ENCODE measurements around the gene IL32. TPM values are rescaled to one million over a fixed set of nuclear protein-coding genes. Genes with fewer than 3 reads are reported as not detected.
"Not testable (repeated sequence)": the region's sequence is repeated elsewhere in the genome, so short reads cannot be mapped to it uniquely, and the experiment has no call there.

The IL32 gene
- polyA plus RNA-seq, 2 donors, result 16.5 to 19.0 TPM

- Histone ChIP-seq H3K27ac (ENCODE audit: low read depth in 2 of 2, low read length in 1 of 2) (no peak overlapping the region), H3K9me3 (ENCODE audit: control insufficient read depth in 2 of 2, insufficient read depth in 1 of 2, low read depth in 1 of 2, low read length in 1 of 2) (no peaks in the 10 kb centered on the region), H3K4me3 (ENCODE audit: low read depth in 1 of 2, low read length in 2 of 2) (no peak overlapping the region), H3K4me1 (ENCODE audit: control insufficient read depth in 2 of 2, insufficient read depth in 2 of 2, low read length in 1 of 2) (peaks cover 2 to 4% of the 10 kb centered on the region in 2 donors), H3K27me3 (ENCODE audit: control insufficient read depth in 1 of 2, insufficient read depth in 2 of 2, low read length in 2 of 2) (peaks cover 0 to 9% of the 10 kb centered on the region in 2 donors), H3K36me3 (ENCODE audit: control insufficient read depth in 2 of 2, insufficient read depth in 2 of 2, low read length in 1 of 2) (peaks cover 0 to 5% of the 10 kb centered on the region in 2 donors)
- WGBS, 2 donors, result 37 to 42% methylated on average over 4 of the region's 4 CpGs
Observed at GRCh38 chr16:3051009-3051408, 14.4 kb upstream of the IL32 start.

- Histone ChIP-seq H3K4me3 (ENCODE audit: low read depth in 1 of 2, low read length in 2 of 2) (no peak overlapping the region), H3K4me1 (ENCODE audit: control insufficient read depth in 2 of 2, insufficient read depth in 2 of 2, low read length in 1 of 2) (peaks cover 2 to 4% of the 10 kb centered on the region in 2 donors), H3K36me3 (ENCODE audit: control insufficient read depth in 2 of 2, insufficient read depth in 2 of 2, low read length in 1 of 2) (peaks cover 0 to 5% of the 10 kb centered on the region in 2 donors), H3K27me3 (ENCODE audit: control insufficient read depth in 1 of 2, insufficient read depth in 2 of 2, low read length in 2 of 2) (peaks cover 0 to 9% of the 10 kb centered on the region in 2 donors), H3K9me3 (ENCODE audit: control insufficient read depth in 2 of 2, insufficient read depth in 1 of 2, low read depth in 1 of 2, low read length in 1 of 2) (no peaks in the 10 kb centered on the region), H3K27ac (ENCODE audit: low read depth in 2 of 2, low read length in 1 of 2) (no peak overlapping the region)
- WGBS, 2 donors, result 57 to 73% methylated on average over 9 of the region's 9 CpGs
Observed at GRCh38 chr16:3051494-3051893, 13.9 kb upstream of the IL32 start.

- H3K36me3 ChIP-seq (ENCODE audit: control insufficient read depth in 2 of 2, insufficient read depth in 2 of 2, low read length in 1 of 2); H3K27me3 ChIP-seq (ENCODE audit: control insufficient read depth in 1 of 2, insufficient read depth in 2 of 2, low read length in 2 of 2); H3K4me3 ChIP-seq (ENCODE audit: low read depth in 1 of 2, low read length in 2 of 2); H3K4me1 ChIP-seq (ENCODE audit: control insufficient read depth in 2 of 2, insufficient read depth in 2 of 2, low read length in 1 of 2); H3K9me3 ChIP-seq (ENCODE audit: control insufficient read depth in 2 of 2, insufficient read depth in 1 of 2, low read depth in 1 of 2, low read length in 1 of 2); H3K27ac ChIP-seq (ENCODE audit: low read depth in 2 of 2, low read length in 1 of 2): not testable (repeated sequence)
- WGBS, 2 donors, result 68% methylated on average over 10 to 11 of the region's 12 CpGs
Observed at GRCh38 chr16:3052571-3053329, 12.7 kb upstream of the IL32 start.

GRCh38 chr16:3053330-3053710, 12.1 kb upstream of the IL32 start:
- not testable (repeated sequence) for H3K4me1 ChIP-seq (ENCODE audit: control insufficient read depth in 2 of 2, insufficient read depth in 2 of 2, low read length in 1 of 2); H3K27ac ChIP-seq (ENCODE audit: low read depth in 2 of 2, low read length in 1 of 2); H3K27me3 ChIP-seq (ENCODE audit: control insufficient read depth in 1 of 2, insufficient read depth in 2 of 2, low read length in 2 of 2); H3K36me3 ChIP-seq (ENCODE audit: control insufficient read depth in 2 of 2, insufficient read depth in 2 of 2, low read length in 1 of 2); H3K9me3 ChIP-seq (ENCODE audit: control insufficient read depth in 2 of 2, insufficient read depth in 1 of 2, low read depth in 1 of 2, low read length in 1 of 2); H3K4me3 ChIP-seq (ENCODE audit: low read depth in 1 of 2, low read length in 2 of 2)
- 85 to 86% methylated on average over 11 to 13 of the region's 13 CpGs for WGBS, 2 donors

GRCh38 chr16:3054965-3055733, 10.3 kb upstream of the IL32 start:
- no peaks in the 10 kb centered on the region for H3K27me3 ChIP-seq (ENCODE audit: control insufficient read depth in 1 of 2, insufficient read depth in 2 of 2, low read length in 2 of 2)
- H3K4me3 ChIP-seq (ENCODE audit: low read depth in 1 of 2, low read length in 2 of 2), result no peak overlapping the region
- 75 to 76% methylated on average over 17 of the region's 17 CpGs for WGBS, 2 donors
- H3K9me3 ChIP-seq (ENCODE audit: control insufficient read depth in 2 of 2, insufficient read depth in 1 of 2, low read depth in 1 of 2, low read length in 1 of 2), result no peaks in the 10 kb centered on the region
- H3K36me3 ChIP-seq (ENCODE audit: control insufficient read depth in 2 of 2, insufficient read depth in 2 of 2, low read length in 1 of 2), result peaks cover 0 to 5% of the 10 kb centered on the region in 2 donors
- no peak overlapping the region for H3K27ac ChIP-seq (ENCODE audit: low read depth in 2 of 2, low read length in 1 of 2)
- peaks cover 6 to 13% of the 10 kb centered on the region in 2 donors for H3K4me1 ChIP-seq (ENCODE audit: control insufficient read depth in 2 of 2, insufficient read depth in 2 of 2, low read length in 1 of 2)

- not testable (repeated sequence) for H3K27ac ChIP-seq (ENCODE audit: low read depth in 2 of 2, low read length in 1 of 2); H3K9me3 ChIP-seq (ENCODE audit: control insufficient read depth in 2 of 2, insufficient read depth in 1 of 2, low read depth in 1 of 2, low read length in 1 of 2); H3K4me3 ChIP-seq (ENCODE audit: low read depth in 1 of 2, low read length in 2 of 2); H3K36me3 ChIP-seq (ENCODE audit: control insufficient read depth in 2 of 2, insufficient read depth in 2 of 2, low read length in 1 of 2); H3K27me3 ChIP-seq (ENCODE audit: control insufficient read depth in 1 of 2, insufficient read depth in 2 of 2, low read length in 2 of 2)
- WGBS, 2 donors, result 69 to 71% methylated on average over 9 of the region's 9 CpGs
- peaks cover 6 to 13% of the 10 kb centered on the region in 2 donors for H3K4me1 ChIP-seq (ENCODE audit: control insufficient read depth in 2 of 2, insufficient read depth in 2 of 2, low read length in 1 of 2)
Observed at GRCh38 chr16:3055734-3056115, 9.7 kb upstream of the IL32 start.

- WGBS, 2 donors, result 83 to 85% methylated on average over 19 of the region's 19 CpGs
- H3K4me1 ChIP-seq (ENCODE audit: control insufficient read depth in 2 of 2, insufficient read depth in 2 of 2, low read length in 1 of 2), result peaks cover 6 to 13% of the 10 kb centered on the region in 2 donors
Observed at GRCh38 chr16:3056336-3057180, 8.9 kb upstream of the IL32 start.

GRCh38 chr16:3057181-3058138, 8.0 kb upstream of the IL32 start:
- whole genome bisulfite sequencing, 2 donors, result 89 to 90% methylated on average over 22 of the region's 22 CpGs
- Histone ChIP-seq H3K9me3 (ENCODE audit: control insufficient read depth in 2 of 2, insufficient read depth in 1 of 2, low read depth in 1 of 2, low read length in 1 of 2) (no peaks in the 10 kb centered on the region), H3K4me3 (ENCODE audit: low read depth in 1 of 2, low read length in 2 of 2) (peak overlapping the region in 1 of 2 donors; percentile 66), H3K4me1 (ENCODE audit: control insufficient read depth in 2 of 2, insufficient read depth in 2 of 2, low read length in 1 of 2) (peaks cover 6 to 13% of the 10 kb centered on the region in 2 donors), H3K27ac (ENCODE audit: low read depth in 2 of 2, low read length in 1 of 2) (no peak overlapping the region), H3K27me3 (ENCODE audit: control insufficient read depth in 1 of 2, insufficient read depth in 2 of 2, low read length in 2 of 2) (no peaks in the 10 kb centered on the region), H3K36me3 (ENCODE audit: control insufficient read depth in 2 of 2, insufficient read depth in 2 of 2, low read length in 1 of 2) (peaks cover 0 to 5% of the 10 kb centered on the region in 2 donors)

More at GRCh38 chr16:3056336-3057180, 8.9 kb upstream of the IL32 start:
- Histone ChIP-seq H3K36me3 (ENCODE audit: control insufficient read depth in 2 of 2, insufficient read depth in 2 of 2, low read length in 1 of 2) (peaks cover 0 to 5% of the 10 kb centered on the region in 2 donors), H3K27me3 (ENCODE audit: control insufficient read depth in 1 of 2, insufficient read depth in 2 of 2, low read length in 2 of 2) (no peaks in the 10 kb centered on the region), H3K4me3 (ENCODE audit: low read depth in 1 of 2, low read length in 2 of 2) (no peak overlapping the region), H3K27ac (ENCODE audit: low read depth in 2 of 2, low read length in 1 of 2) (no peak overlapping the region), H3K9me3 (ENCODE audit: control insufficient read depth in 2 of 2, insufficient read depth in 1 of 2, low read depth in 1 of 2, low read length in 1 of 2) (no peaks in the 10 kb centered on the region)

Data from esophagus (tissue), 2 donors.